HG02642 (cell line): Measurements from ENCODE around the gene GRIK5.
"Not testable (repeated sequence)": the region's sequence is repeated elsewhere in the genome, so short reads cannot be mapped to it uniquely, and the experiment has no call there.

Source experiments
- ATAC-seq: cut with Tn5 transposase; IDR thresholded peaks from one replicate; pipeline ENCODE4 v1.9.1; 2021; ENCODE audit warnings: mild to moderate bottlenecking; ENCODE audit not compliant: unreplicated experiment, poor library complexity

Gene GRIK5, protein sequence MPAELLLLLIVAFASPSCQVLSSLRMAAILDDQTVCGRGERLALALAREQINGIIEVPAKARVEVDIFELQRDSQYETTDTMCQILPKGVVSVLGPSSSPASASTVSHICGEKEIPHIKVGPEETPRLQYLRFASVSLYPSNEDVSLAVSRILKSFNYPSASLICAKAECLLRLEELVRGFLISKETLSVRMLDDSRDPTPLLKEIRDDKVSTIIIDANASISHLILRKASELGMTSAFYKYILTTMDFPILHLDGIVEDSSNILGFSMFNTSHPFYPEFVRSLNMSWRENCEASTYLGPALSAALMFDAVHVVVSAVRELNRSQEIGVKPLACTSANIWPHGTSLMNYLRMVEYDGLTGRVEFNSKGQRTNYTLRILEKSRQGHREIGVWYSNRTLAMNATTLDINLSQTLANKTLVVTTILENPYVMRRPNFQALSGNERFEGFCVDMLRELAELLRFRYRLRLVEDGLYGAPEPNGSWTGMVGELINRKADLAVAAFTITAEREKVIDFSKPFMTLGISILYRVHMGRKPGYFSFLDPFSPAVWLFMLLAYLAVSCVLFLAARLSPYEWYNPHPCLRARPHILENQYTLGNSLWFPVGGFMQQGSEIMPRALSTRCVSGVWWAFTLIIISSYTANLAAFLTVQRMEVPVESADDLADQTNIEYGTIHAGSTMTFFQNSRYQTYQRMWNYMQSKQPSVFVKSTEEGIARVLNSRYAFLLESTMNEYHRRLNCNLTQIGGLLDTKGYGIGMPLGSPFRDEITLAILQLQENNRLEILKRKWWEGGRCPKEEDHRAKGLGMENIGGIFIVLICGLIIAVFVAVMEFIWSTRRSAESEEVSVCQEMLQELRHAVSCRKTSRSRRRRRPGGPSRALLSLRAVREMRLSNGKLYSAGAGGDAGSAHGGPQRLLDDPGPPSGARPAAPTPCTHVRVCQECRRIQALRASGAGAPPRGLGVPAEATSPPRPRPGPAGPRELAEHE

DNA sequence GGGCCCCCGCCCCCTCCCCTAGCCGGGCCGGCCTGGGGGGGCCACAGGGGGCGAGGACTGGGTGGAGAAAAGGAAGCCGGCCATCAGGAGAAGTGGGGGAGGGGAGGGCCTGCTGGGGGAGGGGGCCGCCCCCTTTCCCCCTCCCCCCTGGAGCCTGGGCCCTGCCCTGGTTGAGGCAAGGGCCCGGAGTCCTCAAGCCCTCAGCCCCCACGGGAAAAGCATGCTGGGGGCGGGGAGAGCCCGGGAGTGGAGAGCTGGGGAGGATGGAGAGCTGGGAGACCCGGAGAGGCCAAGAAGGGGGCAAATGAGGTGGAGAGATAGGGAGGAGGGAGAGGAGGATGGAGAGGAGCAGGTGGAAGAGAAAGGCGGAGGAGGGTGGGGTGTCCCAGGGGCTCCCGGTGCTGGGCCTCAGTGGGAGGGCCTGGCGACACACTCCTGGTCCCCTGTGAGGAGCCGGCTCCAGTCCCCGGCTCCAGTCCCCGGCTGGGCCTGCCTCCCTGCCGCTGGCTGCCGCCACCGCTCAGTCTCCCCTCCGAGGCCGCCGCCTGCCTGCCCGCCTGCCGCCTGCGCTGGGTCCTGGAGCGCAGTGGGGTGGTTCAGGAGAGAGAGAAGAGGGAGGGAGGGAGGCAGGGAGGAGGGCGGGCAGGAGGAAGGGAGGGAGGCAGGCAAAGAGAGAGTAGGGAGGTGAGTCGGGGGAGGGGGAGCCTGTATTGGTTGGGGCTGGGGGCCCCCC lies at the start of gene GRIK5:
Gene GRIK5, minus strand, starts transcription at position 588 of the 733 bp plus-strand sequence. CDS start 4,436 bp downstream, outside the sequence.
- no peak for ATAC-seq

DNA sequence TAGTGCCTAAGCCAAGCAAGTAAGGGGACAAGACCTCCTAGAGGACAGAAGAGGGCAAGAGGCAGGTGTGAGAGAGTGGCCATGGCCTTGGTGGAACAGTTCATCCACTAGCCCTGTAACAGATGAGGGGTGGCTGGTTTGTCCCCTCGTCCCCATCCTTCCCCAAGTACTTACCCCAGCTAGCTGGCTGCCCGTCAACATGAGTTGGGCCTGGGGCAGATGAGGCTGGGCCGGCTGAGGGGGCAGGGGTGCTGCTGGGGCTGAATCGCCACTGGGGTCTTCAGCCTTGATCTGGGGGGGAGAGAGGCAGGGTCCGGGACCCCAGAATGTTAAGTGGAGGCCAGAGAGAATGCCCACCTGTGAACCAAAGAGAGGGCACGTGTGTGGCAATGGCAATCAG lies 47.1 kb upstream of the GRIK5 start:
- ATAC-seq: no peak

DNA sequence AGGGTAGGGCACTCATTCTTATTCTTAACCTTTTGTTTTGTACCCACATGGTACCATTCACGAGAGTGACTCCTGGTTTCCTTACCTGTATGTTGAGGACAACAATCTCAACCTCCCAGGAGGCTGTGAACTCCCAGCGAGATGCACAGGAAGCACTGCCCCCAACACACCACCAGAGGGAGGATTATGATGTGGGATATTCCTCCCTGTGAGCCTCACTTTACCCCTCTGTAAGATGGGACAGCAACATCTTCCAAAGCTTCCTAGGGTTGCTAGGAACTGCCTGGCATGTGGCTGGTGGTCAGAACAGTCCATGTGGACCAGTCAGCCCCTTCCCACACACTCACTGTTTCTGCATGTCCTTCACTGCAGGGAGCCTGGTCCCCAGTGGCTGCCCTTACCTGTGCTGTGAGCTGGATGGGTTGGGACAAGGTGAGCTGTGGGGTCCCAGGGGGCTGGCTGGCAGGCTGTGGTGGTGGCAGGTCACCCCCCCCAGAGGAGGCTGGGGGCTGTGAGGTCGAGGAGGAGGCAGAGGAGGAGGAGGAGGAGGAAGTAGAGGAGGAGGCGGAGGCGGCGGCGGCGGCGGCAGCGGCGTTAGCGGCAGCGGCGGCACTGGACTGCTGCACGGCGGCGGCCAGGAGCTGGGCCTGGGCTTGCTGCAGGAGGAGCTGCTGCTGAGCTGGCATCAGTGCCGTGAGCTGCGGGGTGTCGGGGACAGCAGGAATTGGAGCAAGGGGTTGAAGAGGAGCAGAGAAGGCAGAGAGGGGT lies 46.5 kb upstream of the GRIK5 start:
- ATAC-seq: no peak

DNA sequence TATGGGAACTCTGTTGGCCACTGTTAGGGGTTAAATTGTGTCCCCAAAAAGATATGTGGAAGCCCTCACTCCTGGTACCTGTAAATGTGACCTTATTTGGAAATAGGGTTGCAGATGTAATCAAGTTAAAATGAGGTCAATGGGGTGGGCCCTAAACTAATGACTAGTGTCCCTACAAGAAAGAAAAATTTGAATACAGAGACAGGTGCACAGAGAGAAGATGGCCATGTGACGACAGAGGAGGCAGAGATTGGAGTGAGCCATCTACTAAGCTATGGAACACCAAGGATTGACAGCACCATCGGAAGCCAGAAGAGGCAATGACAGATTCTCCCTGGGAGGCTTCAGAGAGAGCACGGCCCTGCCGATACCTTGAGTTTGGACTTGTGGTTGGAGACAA lies 45.7 kb upstream of the GRIK5 start:
- no peak for ATAC-seq

DNA sequence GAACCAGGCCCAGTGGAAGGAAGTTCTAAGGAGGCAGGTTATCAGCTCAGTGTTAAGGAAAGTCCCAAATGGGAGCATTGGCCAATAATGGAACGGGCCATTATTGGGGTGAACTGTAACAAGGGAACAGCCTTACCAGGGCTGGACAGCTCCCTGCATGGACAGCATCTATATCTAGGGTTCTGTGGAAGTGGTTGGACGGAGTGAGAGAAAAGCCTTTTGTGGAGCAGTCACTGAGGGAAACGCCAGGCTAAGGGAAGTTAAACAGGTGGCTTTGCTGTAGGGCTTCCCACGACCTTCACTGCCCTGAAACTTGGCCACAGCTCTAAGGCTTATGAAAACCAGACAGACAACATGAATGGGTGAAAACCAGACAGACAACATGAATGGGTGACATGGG lies 45.2 kb upstream of the GRIK5 start:
- no peak for ATAC-seq

DNA sequence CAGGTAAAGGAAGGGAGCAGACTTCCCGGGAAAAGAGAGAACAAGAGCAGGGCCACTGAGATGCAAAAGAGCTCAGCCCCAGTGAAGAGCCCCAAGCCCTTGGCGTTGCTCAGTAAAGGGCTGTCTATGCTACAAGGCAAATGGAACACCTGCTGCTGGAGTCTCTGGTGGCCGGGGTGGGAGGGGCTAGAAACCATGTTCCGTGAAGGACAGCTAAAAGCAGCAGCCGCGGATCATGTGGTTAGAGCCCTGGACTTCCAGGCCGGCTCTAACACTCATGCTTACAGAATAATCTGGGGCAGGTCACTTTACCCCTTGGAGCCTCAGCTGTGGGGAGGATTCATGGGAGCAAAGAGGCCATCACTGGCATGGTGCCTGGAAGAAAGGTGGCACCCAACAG lies 44.4 kb upstream of the GRIK5 start:
- peak; percentile 58 for ATAC-seq

DNA sequence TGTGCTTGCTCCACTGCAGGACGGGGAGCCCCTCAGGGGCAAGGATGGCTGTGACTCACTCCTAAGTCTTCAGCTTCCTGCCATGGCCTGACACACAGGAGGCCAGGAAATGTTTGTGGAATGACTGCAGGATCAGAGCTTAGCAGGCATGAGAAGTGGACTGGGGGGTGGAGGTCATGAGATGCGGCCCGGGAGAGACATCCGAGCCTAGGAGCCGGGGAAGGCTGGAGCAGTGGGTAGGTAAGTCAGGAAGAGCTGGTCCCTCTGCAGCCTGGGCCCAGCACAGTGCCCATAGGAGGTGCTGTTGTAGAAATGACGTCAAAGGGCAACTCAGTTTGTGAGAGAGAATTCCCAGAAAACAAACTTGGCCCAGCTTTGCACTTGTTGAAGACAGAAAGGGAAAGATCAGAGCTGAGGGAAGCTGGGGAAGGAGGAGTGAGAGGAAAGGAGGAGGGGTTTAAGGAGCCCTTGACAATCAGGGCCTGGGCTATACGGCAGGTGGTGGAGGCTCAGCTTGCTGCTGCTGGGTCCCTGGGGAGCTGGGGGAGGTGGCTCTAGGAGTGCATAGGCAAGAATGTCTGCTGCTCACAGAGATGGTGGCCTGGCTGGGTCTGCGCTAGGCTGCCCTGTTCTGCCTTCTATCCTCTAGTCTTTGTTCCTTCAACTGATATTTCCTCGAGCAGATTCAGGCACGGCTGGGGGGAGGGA lies 43.8 kb upstream of the GRIK5 start:
- ATAC-seq: peak; percentile 45

DNA sequence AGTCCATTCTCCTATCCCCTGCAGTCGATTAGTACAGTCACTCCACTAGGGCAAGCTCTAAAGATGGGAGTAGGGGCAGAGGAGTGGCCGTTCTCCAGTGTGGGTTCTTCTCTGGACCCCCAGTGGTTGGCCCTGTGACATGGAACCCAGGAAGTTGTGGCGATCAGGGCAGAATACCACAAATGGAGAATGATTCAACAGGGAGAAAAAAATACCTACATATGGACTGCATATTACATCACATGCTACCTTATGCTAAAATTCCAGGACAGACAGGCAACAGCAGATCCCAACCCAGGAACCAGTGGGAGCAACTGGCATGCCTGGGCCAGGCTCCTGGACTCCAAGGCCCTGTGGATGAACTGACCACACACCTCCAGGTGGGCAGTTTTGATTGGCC lies 41.8 kb upstream of the GRIK5 start:
- ATAC-seq: no peak

DNA sequence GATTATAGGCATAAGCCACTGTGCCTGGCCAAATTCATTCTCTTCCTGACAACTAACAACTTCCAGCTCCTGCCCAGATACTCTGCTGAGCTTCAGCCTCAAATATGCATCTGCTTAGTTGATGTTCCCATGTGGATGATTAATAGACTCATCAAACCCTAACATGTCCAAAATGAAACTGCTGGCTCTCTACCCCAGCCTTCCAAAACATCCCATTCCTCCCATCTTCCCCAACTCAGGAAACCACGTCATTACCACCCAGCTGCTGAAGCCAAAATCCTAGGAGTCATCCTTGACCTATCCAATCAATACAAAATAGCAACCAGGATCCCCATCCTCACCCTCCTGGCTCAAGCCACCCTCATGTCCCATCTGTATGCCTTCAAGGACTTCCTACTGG lies 41.4 kb upstream of the GRIK5 start:
- no peak for ATAC-seq

DNA sequence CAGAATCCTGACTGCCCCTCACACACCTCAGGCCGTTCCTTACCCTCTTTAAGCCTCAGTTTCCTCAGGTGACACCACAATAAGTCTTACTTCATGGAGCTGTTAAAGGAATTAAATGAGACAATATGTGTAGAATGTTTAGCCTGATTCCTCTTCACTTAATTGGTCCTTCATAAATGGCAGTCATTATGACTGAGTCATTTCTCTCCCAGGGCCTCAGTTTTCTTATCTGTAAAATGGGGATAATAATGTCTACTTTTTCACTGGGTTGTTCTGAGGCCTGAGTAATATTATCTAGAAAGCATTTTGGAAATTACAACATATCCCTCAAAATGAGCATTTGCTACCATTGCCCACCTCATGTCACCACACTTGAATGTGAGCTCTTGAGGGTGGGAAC lies 40.7 kb upstream of the GRIK5 start:
- ATAC-seq: no peak

DNA sequence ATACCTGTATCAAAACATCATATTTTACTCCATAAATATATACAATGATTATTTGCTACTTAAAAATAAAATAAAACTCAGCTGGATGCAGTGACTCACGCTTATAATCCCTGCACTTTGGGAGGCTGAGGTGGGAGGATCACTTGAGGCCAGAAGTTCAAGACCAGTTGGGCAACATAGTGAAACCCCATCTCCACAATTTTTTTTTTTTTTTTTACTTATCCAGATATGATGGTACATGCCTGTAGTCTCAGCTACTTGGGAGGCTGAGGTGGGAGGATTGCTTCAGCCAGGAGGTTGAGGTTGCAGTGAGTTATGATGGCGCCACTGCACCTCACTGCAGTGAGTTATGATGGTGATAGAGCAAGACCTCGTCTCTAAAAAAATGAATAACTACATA lies 39.9 kb upstream of the GRIK5 start:
- ATAC-seq: no peak

DNA sequence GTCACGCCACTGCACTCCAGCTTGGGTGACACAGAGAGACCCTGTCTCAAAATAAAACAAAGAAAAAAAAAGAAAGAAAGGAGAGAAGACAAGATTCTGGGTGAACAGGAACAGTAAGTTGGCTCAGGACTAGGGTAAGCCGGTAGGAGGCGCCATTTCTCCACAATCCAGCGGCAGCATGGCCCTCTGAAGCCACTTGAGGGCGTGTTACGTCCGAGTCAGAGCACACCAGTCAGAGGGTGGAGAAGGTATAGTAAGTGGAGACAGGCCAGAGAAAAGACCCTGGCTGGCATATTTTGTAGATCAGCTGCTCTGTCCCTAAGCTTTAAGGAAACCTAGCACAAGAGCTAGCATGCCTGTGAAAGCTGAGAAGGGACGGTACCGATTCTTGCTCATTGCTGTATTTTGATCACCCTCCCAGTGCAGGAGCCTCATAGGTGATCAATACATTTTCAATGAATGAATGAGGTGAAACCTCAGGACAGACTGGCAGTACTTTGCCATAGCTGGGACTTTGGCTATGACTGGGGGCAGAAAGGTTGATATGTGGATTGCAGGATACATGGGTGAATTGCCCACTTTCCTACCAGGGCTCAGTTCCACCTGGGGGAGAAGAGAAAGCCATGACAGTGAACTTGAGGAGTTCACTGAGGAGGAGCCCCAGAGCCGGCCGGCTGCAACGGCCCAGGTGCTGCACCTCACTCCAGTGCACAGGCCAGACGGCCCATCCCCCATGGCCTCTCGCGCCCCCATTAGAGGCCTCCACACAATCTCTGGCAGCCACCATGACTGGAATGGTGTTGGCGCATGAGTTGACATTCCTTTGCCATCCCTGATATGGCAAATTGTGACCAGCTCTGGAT lies 38.8 kb upstream of the GRIK5 start:
- peak; percentile 84 for ATAC-seq

DNA sequence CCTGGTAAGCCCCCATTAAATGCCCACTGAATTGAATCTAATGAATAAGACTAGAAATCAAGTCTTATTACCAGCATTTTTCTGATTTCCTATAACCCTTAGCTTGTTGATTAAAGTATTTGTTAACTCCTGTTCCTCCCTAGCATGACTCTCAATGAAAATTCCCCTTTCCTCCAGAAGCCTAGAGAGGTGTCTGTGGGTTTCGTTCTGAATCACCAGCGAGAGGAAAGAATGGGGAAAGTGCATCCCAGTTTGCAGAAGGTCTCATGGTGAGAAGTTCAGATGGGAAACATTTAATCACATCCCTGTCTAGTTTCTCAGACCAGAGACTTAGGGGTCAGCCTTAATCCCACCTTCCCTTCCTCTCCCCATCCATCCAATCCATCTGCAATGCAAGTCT lies 35.4 kb upstream of the GRIK5 start:
- no peak for ATAC-seq

DNA sequence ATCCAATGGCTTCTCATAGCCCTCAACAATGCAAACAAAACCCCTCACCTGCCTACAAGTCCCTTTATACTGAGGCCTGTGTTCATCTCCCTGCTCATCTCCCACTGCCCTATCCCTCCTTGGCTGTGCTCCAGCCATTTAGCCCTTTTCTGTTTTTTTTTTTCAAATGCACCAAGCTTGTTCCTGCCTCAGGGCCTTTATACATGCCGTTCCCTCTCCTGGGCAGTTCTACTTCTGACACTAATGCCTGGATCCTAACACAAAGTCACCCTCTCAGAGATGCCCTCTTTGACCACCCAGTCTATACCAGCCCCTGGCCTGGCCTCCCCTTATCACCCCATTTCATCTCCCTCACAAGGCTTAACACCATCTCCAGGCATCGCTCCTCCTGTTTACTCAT lies 32.9 kb upstream of the GRIK5 start:
- ATAC-seq: no peak

DNA sequence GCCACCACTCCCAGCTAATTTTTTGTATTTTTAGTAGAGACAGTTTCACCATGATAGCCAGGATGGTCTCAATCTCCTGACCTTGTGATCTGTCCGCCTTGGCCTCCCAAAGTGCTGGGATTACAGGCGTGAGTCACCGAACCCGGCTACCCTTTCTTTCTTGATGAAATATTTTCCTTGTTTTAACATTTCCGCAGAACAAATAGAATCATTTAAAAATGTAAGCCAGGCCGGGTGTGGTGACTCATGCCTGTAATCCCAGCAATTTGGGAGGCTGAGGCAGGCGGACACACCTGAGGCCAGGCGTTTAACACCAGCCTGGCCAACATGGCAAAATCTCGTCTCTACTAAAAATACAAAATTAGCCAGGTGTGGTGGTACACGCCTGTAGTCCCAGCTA lies 30.2 kb upstream of the GRIK5 start:
- ATAC-seq: not testable (repeated sequence)

DNA sequence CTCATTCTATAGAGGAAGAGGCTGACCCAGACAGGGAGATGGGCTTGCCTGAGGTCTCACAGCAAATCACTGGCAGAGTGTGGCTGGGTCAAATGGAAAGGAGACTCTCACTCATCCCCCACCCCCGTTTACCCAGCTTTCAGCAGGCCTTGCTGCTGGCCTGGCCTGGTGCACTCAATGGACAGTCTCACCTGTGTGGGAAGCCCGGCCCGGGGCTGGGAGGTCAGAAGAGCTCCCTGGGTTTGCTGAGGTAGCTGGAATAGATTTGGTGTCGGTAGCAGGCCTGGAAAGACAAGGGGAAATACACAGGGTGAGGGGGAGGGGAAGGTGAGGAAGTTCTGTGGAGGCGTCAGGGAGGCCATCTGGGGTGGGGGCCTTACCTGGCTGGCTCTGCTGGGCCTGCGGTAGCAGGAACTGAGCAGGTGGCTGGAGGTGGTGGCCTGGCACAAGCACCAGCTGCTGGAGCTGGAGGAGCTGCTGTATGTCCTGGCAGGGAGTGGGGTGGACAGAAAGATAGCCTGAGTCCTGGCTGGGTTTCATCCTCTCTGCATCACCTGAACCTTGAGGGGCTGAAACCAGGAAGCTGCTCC lies 29.4 kb upstream of the GRIK5 start:
- ATAC-seq: no peak

DNA sequence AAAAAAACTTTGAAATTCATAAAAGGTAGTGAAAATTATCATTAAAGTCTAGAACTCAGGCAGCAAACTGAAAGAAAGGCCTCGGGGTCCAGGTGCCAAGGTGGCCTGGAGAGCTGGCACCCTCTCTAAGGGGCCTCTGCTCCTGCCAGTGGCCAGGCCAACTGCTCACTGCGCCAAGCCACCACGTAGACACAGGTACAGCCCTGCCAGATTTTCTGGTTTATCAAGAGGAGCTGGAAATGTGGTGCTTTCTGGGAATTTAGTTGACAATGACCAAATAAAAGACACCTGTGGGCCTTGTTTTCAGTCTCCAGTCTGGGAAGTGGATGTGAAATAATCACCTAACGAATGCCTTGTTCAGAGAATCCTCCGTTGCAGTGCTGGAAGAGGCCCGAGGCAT lies 28.8 kb upstream of the GRIK5 start:
- no peak for ATAC-seq

DNA sequence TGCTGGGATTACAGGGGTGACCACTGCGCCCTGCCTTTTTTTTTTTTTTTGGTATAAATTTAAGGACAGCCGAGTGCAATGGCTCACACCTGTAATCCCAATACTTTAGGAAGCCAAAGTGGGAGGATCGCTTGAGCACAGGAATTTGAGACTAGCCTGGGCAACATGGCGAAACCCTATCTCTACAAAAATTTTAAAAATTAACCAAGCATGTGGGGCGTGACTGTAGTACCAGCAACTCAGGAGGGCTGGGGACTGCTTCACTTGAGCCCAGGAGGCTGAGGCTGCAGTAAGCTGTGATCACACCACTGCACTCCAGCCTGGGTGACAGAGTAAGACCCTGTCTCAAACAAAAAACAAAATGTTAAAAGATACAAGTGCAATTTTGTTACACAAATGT lies 27.5 kb upstream of the GRIK5 start:
- no peak for ATAC-seq
